Heart left ventricle (tissue), 16 donors: ENCODE data around the gene KRTAP12-4. TPM values are rescaled to one million over a fixed set of nuclear protein-coding genes. Genes with fewer than 3 reads are reported as not detected.

ENCODE experiments used
- ATAC-seq, 4 donors: fragments of 200-7000 bp; cut with Tn5 transposase; one replicate each; pipeline ENCODE4 v1.9.1; 2020 to 2022; ENCODE audit warnings: moderate library complexity in 4 of 4, mild to moderate bottlenecking in 3 of 4, moderate number of reproducible peaks in 1 of 4
- DNase-seq, 5 donors: peaks; one replicate each; pipeline ENCODE4 v3.0.0-alpha.2; 2020
- H3K27ac ChIP-seq, 12 donors: fragments of 200-600 bp; sonication (generic) in 4 of 12; one replicate each; pipeline versions ENCODE4 v1.5.0 to v1.8.0; 2016 to 2022; ENCODE audit warnings: mild to moderate bottlenecking in 2 of 12
- H3K27me3 ChIP-seq, 9 donors: fragments of 200-600 bp; sonication (generic) in 2 of 9; one replicate each; pipeline versions ENCODE4 v1.5.1 to v1.8.0; 2016 to 2022; ENCODE audit warnings: mild to moderate bottlenecking in 3 of 9
- H3K36me3 ChIP-seq, 9 donors: fragments of 200-600 bp; sonication (generic) in 2 of 9; one replicate each; pipeline versions ENCODE4 v1.5.0 to v1.8.0; 2018 to 2022; ENCODE audit warnings: mild to moderate bottlenecking in 2 of 9
- H3K4me1 ChIP-seq, 12 donors: fragments of 200-600 bp; sonication (generic) in 4 of 12; one replicate each; pipeline versions ENCODE4 v1.5.0 to v1.8.0; 2016 to 2022; ENCODE audit warnings: mild to moderate bottlenecking in 3 of 12
- H3K4me3 ChIP-seq, 12 donors: fragments of 200-600 bp; sonication (generic) in 4 of 12; one replicate each; pipeline versions ENCODE4 v1.5.0 to v1.8.0; 2017 to 2022; ENCODE audit warnings: mild to moderate bottlenecking in 9 of 12, moderate library complexity in 4 of 12
- H3K9me3 ChIP-seq, 12 donors: fragments of 200-600 bp; sonication (generic) in 4 of 12; one replicate each; pipeline versions ENCODE4 v1.5.0 to v1.8.0; 2016 to 2022; ENCODE audit warnings: mild to moderate bottlenecking in 1 of 12
- POLR2A ChIP-seq, 2 donors: fragments of 450-650 bp; IDR thresholded peaks; one replicate each; pipeline ENCODE4 v1.6.1; 2017; ENCODE audit warnings: antibody characterized with exemption in 2 of 2, mild to moderate bottlenecking in 2 of 2, moderate library complexity in 2 of 2
- WGBS, 4 donors: extraction: QIAGEN DNeasy Blood & Tissue Kit in 2 of 4; methylation state at CpG; one replicate each; pipeline versions ENCODE4 v1.1.5 to v1.1.7; 2013 to 2018; 5-methylcytosine and 5-hydroxymethylcytosine counted together
- intact Hi-C, 10 donors: fragments of 100-400 bp; cut with DNase I; formaldehyde crosslinking; loops; one replicate each; pipeline versions ENCODE4 v1.11.1 to v1.14.2; 2022
- polyA plus RNA-seq, 2 donors: library from polyadenylated mRNA; stranded (reverse); fragments of 200-250 nt; gene quantifications; one replicate each; pipeline ENCODE4 v1.2.3, GENCODE V29; 2013
- total RNA-seq, 9 donors: library from RNA; depleted of rRNA in 2 of 9; stranded (reverse); fragments of >200 nt in 2 of 9; fragmentation: NEBNext Ultra II Directional in 3 of 9; extraction: Animal tissue kit (Norgen Biotek cat#: 25700) in 3 of 9; gene quantifications; one replicate each; pipeline versions ENCODE4 v1.1.0 to v1.2.4, GENCODE V29; 2016 to 2023
- TF ChIP-seq, protein P1 (sequence below), 12 donors: fragments of 200-600 bp; sonication (generic) in 4 of 12; IDR thresholded peaks; one replicate each; pipeline versions ENCODE4 v1.5.0 to v1.8.0; 2018 to 2022; ENCODE audit warnings: antibody characterized with exemption in 12 of 12, mild to moderate bottlenecking in 5 of 12
- donor health status: ischemic (EF 13 %, LVEDD 7.1; RV severe dilation, severe dysfunction).
- donor health status: healthy with polysubstance abuse.
- donor health status: DM: no; HTN: yes; CAD: no.
- donor health status: DM: no; HTN: no; CAD: no.
- donor health status: ischemic (EF 25% LVEDD 6.9; RV normal size, moderate dysfunction).
- donor health status: ischemic (EF 25% LVEDD 5.7; RV mildly dilated, moderate dysfunction).
- donor health status: healthy.
- donor health status: DM: yes; HTN: yes; CAD: no.
- donor health status: ischemic (EF 35%, LVEDD 5.7; RV mildly dilated, moderate dysfunction).
- donor health status: nonischemic (EF 11% LVEDD 7.7; RV severe dilation, severe dysfunction).
- donor health status: DM: yes; HTN: yes; CAD: no.
- donor health status: PGD.
- donor health status: ischemic (EF 29% LVEDD 5.4; RV normal size, mild dysfunction).
- donor health status: nonischemic (EF 23%, LVEDD 6.1; RV moderate dilation, normal function).

KRTAP12-4 gene
- total and polyA plus RNA-seq, 11 donors, result not detected

DNA sequence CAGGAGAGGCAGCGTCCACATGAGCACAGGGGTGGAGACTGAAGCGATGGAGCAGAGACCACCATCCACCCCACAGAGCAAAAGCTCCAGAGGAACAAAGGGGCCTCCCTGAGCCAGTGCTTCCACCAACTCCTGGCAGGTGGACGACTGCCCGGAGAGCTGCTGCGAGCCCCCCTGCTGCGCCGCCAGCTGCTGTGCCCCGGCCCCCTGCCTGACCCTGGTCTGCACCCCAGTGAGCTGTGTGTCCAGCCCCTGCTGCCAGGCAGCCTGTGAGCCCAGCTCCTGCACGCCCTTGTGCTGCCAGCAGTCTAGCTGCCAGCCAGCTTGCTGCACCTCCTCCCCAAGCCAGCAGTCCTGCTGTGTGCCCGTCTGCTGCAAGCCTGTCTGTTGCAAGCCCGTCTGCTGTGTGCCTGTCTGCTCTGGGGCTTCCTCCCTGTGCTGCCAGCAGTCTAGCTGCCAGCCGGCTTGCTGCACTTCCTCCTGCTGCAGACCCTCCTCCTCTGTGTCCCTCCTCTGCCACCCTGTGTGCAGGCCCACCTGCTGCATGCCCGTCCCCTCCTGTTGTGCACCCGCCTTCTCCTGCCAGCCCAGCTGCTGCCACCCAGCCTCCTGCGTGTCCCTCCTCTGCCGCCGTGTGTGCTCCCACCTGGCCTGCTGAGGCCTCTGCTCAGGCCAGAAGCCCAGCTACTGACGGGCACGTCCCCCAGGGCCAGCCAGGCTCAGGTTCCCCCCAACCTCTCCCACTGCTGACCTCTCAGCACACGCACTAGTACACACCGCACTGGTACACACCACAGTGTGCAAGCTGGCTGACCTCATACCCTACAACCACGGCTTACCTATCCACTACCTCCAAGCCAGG lies 47.9 kb upstream of the KRTAP12-4 start:
- H3K4me1 ChIP-seq, result peaks cover 0 to 15% (median 0%) of the 10 kb centered on the region in 12 donors
- DNase-seq (no peak), ATAC-seq (peak in 1 of 4 donors; percentile 6)
- intact Hi-C loops, result no loop called here
- no peaks in the 10 kb centered on the region for H3K36me3 ChIP-seq
- no peak overlapping the region for H3K4me3 ChIP-seq
- WGBS, 4 donors, result 68 to 85% (median 74%) methylated on average over 12 to 22 of the region's 22 CpGs
- no peaks in the 10 kb centered on the region for H3K9me3 ChIP-seq
- TF ChIP-seq, protein P1, sequence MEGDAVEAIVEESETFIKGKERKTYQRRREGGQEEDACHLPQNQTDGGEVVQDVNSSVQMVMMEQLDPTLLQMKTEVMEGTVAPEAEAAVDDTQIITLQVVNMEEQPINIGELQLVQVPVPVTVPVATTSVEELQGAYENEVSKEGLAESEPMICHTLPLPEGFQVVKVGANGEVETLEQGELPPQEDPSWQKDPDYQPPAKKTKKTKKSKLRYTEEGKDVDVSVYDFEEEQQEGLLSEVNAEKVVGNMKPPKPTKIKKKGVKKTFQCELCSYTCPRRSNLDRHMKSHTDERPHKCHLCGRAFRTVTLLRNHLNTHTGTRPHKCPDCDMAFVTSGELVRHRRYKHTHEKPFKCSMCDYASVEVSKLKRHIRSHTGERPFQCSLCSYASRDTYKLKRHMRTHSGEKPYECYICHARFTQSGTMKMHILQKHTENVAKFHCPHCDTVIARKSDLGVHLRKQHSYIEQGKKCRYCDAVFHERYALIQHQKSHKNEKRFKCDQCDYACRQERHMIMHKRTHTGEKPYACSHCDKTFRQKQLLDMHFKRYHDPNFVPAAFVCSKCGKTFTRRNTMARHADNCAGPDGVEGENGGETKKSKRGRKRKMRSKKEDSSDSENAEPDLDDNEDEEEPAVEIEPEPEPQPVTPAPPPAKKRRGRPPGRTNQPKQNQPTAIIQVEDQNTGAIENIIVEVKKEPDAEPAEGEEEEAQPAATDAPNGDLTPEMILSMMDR (IDR thresholded peaks at IDR 0.05), result no peak
- TF ChIP-seq POLR2A (IDR thresholded peaks at IDR 0.05), result no peak
- H3K27ac ChIP-seq, result no peak overlapping the region
- H3K27me3 ChIP-seq, result peaks cover 17 to 91% (median 56%) of the 10 kb centered on the region in 9 donors

DNA sequence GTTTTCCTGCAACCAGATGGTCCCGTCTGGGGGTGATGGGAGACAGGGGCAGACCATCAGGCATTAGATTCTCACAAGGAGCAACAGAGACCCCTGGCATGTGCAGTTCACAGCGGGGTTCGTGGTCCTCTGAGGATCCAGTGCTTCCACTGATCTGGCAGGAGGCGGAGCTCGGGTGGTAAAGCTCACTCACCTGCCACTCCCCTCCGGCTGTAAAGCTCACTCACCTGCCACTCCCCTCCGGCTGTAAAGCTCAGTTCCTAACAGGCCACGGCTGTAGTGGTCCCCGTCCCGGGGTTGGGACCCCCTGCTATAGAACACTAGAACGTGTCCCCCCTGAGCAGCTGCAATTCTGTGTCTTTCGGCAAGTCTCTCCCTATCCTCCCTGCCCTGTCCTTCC lies 47.1 kb upstream of the KRTAP12-4 start:
- Histone ChIP-seq H3K4me1 (peaks cover 0 to 9% (median 0%) of the 10 kb centered on the region in 12 donors), H3K4me3 (no peak overlapping the region), H3K27me3 (peaks cover 9 to 89% (median 49%) of the 10 kb centered on the region in 9 donors), H3K9me3 (no peaks in the 10 kb centered on the region), H3K36me3 (no peaks in the 10 kb centered on the region), H3K27ac (no peak overlapping the region)
- intact Hi-C loops, result no loop called here
- 41 to 64% (median 48%) methylated on average over 12 of the region's 12 CpGs for WGBS, 4 donors
- DNase-seq (no peak), ATAC-seq (no peak)
- TF ChIP-seq, protein P1 (IDR thresholded peaks at IDR 0.05), result no peak
- TF ChIP-seq POLR2A (IDR thresholded peaks at IDR 0.05), result no peak

- Histone ChIP-seq H3K27ac (no peak overlapping the region), H3K4me1 (peaks cover 0 to 6% (median 0%) of the 10 kb centered on the region in 12 donors), H3K27me3 (peaks cover 5 to 88% (median 43%) of the 10 kb centered on the region in 9 donors), H3K9me3 (no peaks in the 10 kb centered on the region), H3K36me3 (no peaks in the 10 kb centered on the region), H3K4me3 (no peak overlapping the region)
- intact Hi-C loops, result no loop called here
- WGBS, 4 donors, result 82 to 88% (median 84%) methylated on average over 14 of the region's 14 CpGs
- DNase-seq, result no peak
- no peak for ATAC-seq
- TF ChIP-seq, protein P1 (IDR thresholded peaks at IDR 0.05), result no peak
- TF ChIP-seq POLR2A (IDR thresholded peaks at IDR 0.05), result no peak
These were observed 46.6 kb upstream of the KRTAP12-4 start for GRCh38 chr21:44701023-44701400.

- H3K4me1 ChIP-seq, result peaks cover 0 to 6% (median 0%) of the 10 kb centered on the region in 12 donors
- no peaks in the 10 kb centered on the region for H3K9me3 ChIP-seq
- ATAC-seq, result no peak
- peaks cover 5 to 87% (median 46%) of the 10 kb centered on the region in 9 donors for H3K27me3 ChIP-seq
- H3K36me3 ChIP-seq, result no peaks in the 10 kb centered on the region
- no peak for DNase-seq
- TF ChIP-seq, protein P1 (IDR thresholded peaks at IDR 0.05), result no peak
- no peak for TF ChIP-seq POLR2A (IDR thresholded peaks at IDR 0.05)
- WGBS, 4 donors, result 47 to 52% (median 51%) methylated on average over 15 to 21 of the region's 21 CpGs
- no peak overlapping the region for H3K27ac ChIP-seq
- intact Hi-C loops, result no loop called here
- H3K4me3 ChIP-seq, result no peak overlapping the region
These were observed 45.9 kb upstream of the KRTAP12-4 start for GRCh38 chr21:44700101-44701022.
